Neural cell (in vitro differentiated cells): ENCODE measurements around the gene XXYLT1. TPM values are rescaled to one million over a fixed set of nuclear protein-coding genes. Genes with fewer than 3 reads are reported as not detected.

Source experiments
- H2AFZ ChIP-seq: fragments of 200-600, 300-800 bp; sonication (generic), shearing (Covaris generic); 2 replicates; pipeline ENCODE4 v1.6.0; 2014; ENCODE audit warnings: low read depth, mild to moderate bottlenecking, antibody characterized with exemption, low read length, moderate library complexity
- H3F3A ChIP-seq: fragments of 200-600 bp; shearing (Covaris generic); 2 replicates; pipeline ENCODE4 v1.6.1; 2016; ENCODE audit warnings: mild to moderate bottlenecking, moderate library complexity, mixed read lengths, antibody characterized with exemption, low read length; ENCODE audit not compliant: insufficient read depth, poor library complexity, severe bottlenecking
- H3K27ac ChIP-seq: fragments of 200-600, 300-800 bp; sonication (generic), shearing (Covaris generic); 2 replicates; pipeline ENCODE4 v1.5.1; 2014; ENCODE audit warnings: mild to moderate bottlenecking, low read length, moderate library complexity
- H3K27me3 ChIP-seq: fragments of 300-800, 200-600 bp; sonication (generic), shearing (Covaris generic); 2 replicates; pipeline ENCODE4 v1.6.0; 2014; ENCODE audit warnings: mild to moderate bottlenecking, low read depth, low read length, moderate library complexity; ENCODE audit not compliant: insufficient read depth
- H3K36me3 ChIP-seq: fragments of 300-800, 200-600 bp; sonication (generic), shearing (Covaris generic); 2 replicates; pipeline ENCODE4 v1.5.1; 2014; ENCODE audit warnings: mild to moderate bottlenecking, antibody characterized with exemption, low read length, moderate library complexity; ENCODE audit not compliant: insufficient read depth
- H3K4me2 ChIP-seq: fragments of 300-800, 200-600 bp; sonication (generic), shearing (Covaris generic); 2 replicates; pipeline ENCODE4 v1.6.0; 2014; ENCODE audit warnings: mild to moderate bottlenecking, low read length
- H3K4me3 ChIP-seq: fragments of 300-800, 200-600 bp; sonication (generic), shearing (Covaris generic); 2 replicates; pipeline ENCODE4 v1.5.1; 2014; ENCODE audit warnings: mild to moderate bottlenecking, low read length, moderate library complexity
- H3K79me2 ChIP-seq: fragments of 200-600 bp; shearing (Covaris generic); replicated peaks from 2 replicates; pipeline ENCODE4 v1.6.0; 2014; ENCODE audit warnings: mild to moderate bottlenecking, low read length, moderate library complexity; ENCODE audit not compliant: insufficient read depth
- H3K9ac ChIP-seq: fragments of 300-800, 200-600 bp; sonication (generic), shearing (Covaris generic); 2 replicates; pipeline ENCODE4 v1.6.1; 2016; ENCODE audit warnings: mild to moderate bottlenecking, low read length, mixed read lengths
- H3K9me2 ChIP-seq: fragments of 200-600 bp; shearing (Covaris generic); 2 replicates; pipeline ENCODE4 v1.6.1; 2016; ENCODE audit warnings: mild to moderate bottlenecking, low read length, mixed read lengths; ENCODE audit not compliant: insufficient read depth
- H3K9me3 ChIP-seq: fragments of 200-600, 300-800 bp; sonication (generic), shearing (Covaris generic); 2 replicates; pipeline ENCODE4 v1.6.1; 2016; ENCODE audit warnings: mild to moderate bottlenecking, mixed run types, low read length, moderate library complexity, mixed read lengths
- H4K20me1 ChIP-seq: fragments of 200-600 bp; shearing (Covaris generic); 2 replicates; pipeline ENCODE4 v1.6.1; 2016; ENCODE audit warnings: mild to moderate bottlenecking, mixed run types; ENCODE audit not compliant: insufficient read depth
- CTCF ChIP-seq: fragments of 450-650 bp; IDR thresholded peaks from 2 replicates; pipeline ENCODE4 v1.5.1; 2014; ENCODE audit warnings: antibody characterized with exemption, mild to moderate bottlenecking, moderate library complexity; ENCODE audit not compliant: poor library complexity, severe bottlenecking
- EP300 ChIP-seq: fragments of 450-650 bp; conservative IDR thresholded peaks from 2 replicates; pipeline ENCODE4 v1.6.1; 2014; ENCODE audit warnings: antibody characterized with exemption, mild to moderate bottlenecking, moderate library complexity; ENCODE audit not compliant: poor library complexity, severe bottlenecking
- EZH2 ChIP-seq: fragments of 200-600, 300-800 bp; shearing (Covaris generic), sonication (generic); IDR thresholded peaks from 2 replicates; pipeline ENCODE4 v1.6.1; 2014; ENCODE audit warnings: antibody characterized with exemption, low read length, borderline replicate concordance, mild to moderate bottlenecking; ENCODE audit not compliant: insufficient read depth, poor library complexity, severe bottlenecking
- MXI1 ChIP-seq: fragments of 450-650 bp; conservative IDR thresholded peaks from 2 replicates; pipeline ENCODE4 v1.6.1; 2014; ENCODE audit warnings: antibody characterized with exemption, mild to moderate bottlenecking; ENCODE audit not compliant: poor library complexity, severe bottlenecking
- POLR2AphosphoS5 ChIP-seq: IDR thresholded peaks from 2 replicates; pipeline ENCODE4 v1.6.1; 2012
- RAD21 ChIP-seq: fragments of 450-650 bp; conservative IDR thresholded peaks from 2 replicates; pipeline ENCODE4 v1.6.1; 2014; ENCODE audit warnings: antibody characterized with exemption, mild to moderate bottlenecking, moderate library complexity
- REST ChIP-seq: IDR thresholded peaks from 2 replicates; pipeline ENCODE4 v1.6.1; 2012; ENCODE audit warnings: borderline replicate concordance
- SMC3 ChIP-seq: fragments of 450-650 bp; conservative IDR thresholded peaks from 2 replicates; pipeline ENCODE4 v1.6.1; 2014; ENCODE audit warnings: antibody characterized with exemption, mild to moderate bottlenecking, moderate library complexity; ENCODE audit not compliant: poor library complexity
- TAF1 ChIP-seq: IDR thresholded peaks from 2 replicates; pipeline ENCODE4 v1.6.1; 2012; ENCODE audit warnings: low read depth
- polyA plus RNA-seq: library from polyadenylated mRNA; depleted of rRNA; stranded (reverse); fragments of >200 nt; gene quantifications from 2 replicates; pipeline ENCODE4 v1.2.3, GENCODE V29; 2014

The XXYLT1 gene
- polyA plus RNA-seq, 1 donor from 2014 or later = 25.4 TPM

GRCh38 chr3:195249858-195250464, 21.0 kb downstream of the XXYLT1 start:
- Histone ChIP-seq H3K9ac (no peak overlapping the region), H3F3A (no peaks in the 10 kb centered on the region), H2AFZ (no peak overlapping the region), H3K9me3 (no peaks in the 10 kb centered on the region), H3K4me3 (no peak overlapping the region), H3K4me2 (no peak overlapping the region), H3K9me2 (no peaks in the 10 kb centered on the region), H3K79me2 (peaks cover 6% of the 10 kb centered on the region), H3K36me3 (no peaks in the 10 kb centered on the region), H4K20me1 (no peaks in the 10 kb centered on the region), H3K27ac (no peak overlapping the region), H3K27me3 (no peaks in the 10 kb centered on the region)
- no peak for TF ChIP-seq SMC3
- no peak for TF ChIP-seq TAF1
- no peak for TF ChIP-seq MXI1
- no peak for TF ChIP-seq EP300
- TF ChIP-seq REST = no peak
- no peak for TF ChIP-seq EZH2
- no peak for TF ChIP-seq CTCF
- TF ChIP-seq RAD21 = no peak
- TF ChIP-seq POLR2AphosphoS5 = no peak

GRCh38 chr3:195249057-195249770, 21.7 kb downstream of the XXYLT1 start:
- Histone ChIP-seq H3K36me3 (no peaks in the 10 kb centered on the region), H3K27ac (no peak overlapping the region), H3K79me2 (peaks cover 6% of the 10 kb centered on the region), H3K9ac (no peak overlapping the region), H3K9me2 (no peaks in the 10 kb centered on the region), H3F3A (no peaks in the 10 kb centered on the region), H3K4me2 (no peak overlapping the region), H3K27me3 (no peaks in the 10 kb centered on the region), H2AFZ (no peak overlapping the region), H3K9me3 (no peaks in the 10 kb centered on the region), H3K4me3 (no peak overlapping the region), H4K20me1 (no peaks in the 10 kb centered on the region)
- TF ChIP-seq EZH2 (no peak), SMC3 (no peak), POLR2AphosphoS5 (no peak), EP300 (no peak), TAF1 (no peak), MXI1 (no peak), RAD21 (no peak), REST (no peak), CTCF (no peak)
